Activated CD4-positive, alpha-beta memory T cell treated with anti-CD3 and anti-CD28 coated beads, Interleukin-2, amount 10 ng/mL, durations not matched to agents 7 days and 5 days (primary cell): Measurements from ENCODE around the gene GNAQ. TPM values are rescaled to one million over a fixed set of nuclear protein-coding genes. Genes with fewer than 3 reads are reported as not detected.

Experiments used
- CTCF ChIA-PET: fragments of 350-600 bp; sonication (Branson Sonifier 250); formaldehyde crosslinking; loops from one replicate; lab custom pipeline; 2021; ENCODE audit warnings: antibody characterized with exemption, inconsistent platforms; lab: Charles Lee
- POLR2A ChIA-PET: fragments of 350-600 bp; sonication (Branson Sonifier 250); formaldehyde crosslinking; loops from one replicate; lab custom pipeline; 2021; ENCODE audit warnings: antibody characterized with exemption; lab: Charles Lee
- DNase-seq: peaks from one replicate; pipeline ENCODE4 v3.0.0-alpha.2; 2020
- H3K27ac Mint-ChIP-seq: one replicate; pipeline ENCODE4 v1.8.0; 2021; ENCODE audit warnings: mild to moderate bottlenecking, mixed read lengths
- H3K27me3 Mint-ChIP-seq: one replicate; pipeline ENCODE4 v1.8.0; 2021; ENCODE audit warnings: mixed read lengths
- H3K36me3 Mint-ChIP-seq: one replicate; pipeline ENCODE4 v1.8.0; 2021; ENCODE audit warnings: low read depth, mixed read lengths
- H3K4me1 Mint-ChIP-seq: one replicate; pipeline ENCODE4 v1.8.0; 2021; ENCODE audit warnings: mixed read lengths
- H3K4me3 Mint-ChIP-seq: one replicate; pipeline ENCODE4 v1.8.0; 2021; ENCODE audit warnings: mild to moderate bottlenecking, mixed read lengths
- H3K9me3 Mint-ChIP-seq: one replicate; pipeline ENCODE4 v1.8.0; 2021; ENCODE audit warnings: mixed read lengths
- total RNA-seq, 2 experiments: library from RNA; stranded (reverse); gene quantifications; one replicate each; pipeline ENCODE4 v1.2.3, GENCODE V29; 2021

The GNAQ gene
- total RNA-seq, 2 experiments from 2014 or later = 28.0 to 28.8 TPM

GRCh38 chr9:77831781-77832180 lies 199.8 kb downstream of the GNAQ start:
- ChIA-PET POLR2A (no interaction called here), CTCF (interaction anchor here (0.6 kb wide), 1 partner anchor 602 kb away, joined by 6 read pairs; no protein-coding TSS in a partner anchor)
- Mint-ChIP-seq H3K4me3 (no peak overlapping the region), H3K9me3 (no peaks in the 10 kb centered on the region), H3K4me1 (peaks cover 15% of the 10 kb centered on the region), H3K36me3 (no peaks in the 10 kb centered on the region), H3K27me3 (no peaks in the 10 kb centered on the region), H3K27ac (no peak overlapping the region)
- no peak for DNase-seq

DNA sequence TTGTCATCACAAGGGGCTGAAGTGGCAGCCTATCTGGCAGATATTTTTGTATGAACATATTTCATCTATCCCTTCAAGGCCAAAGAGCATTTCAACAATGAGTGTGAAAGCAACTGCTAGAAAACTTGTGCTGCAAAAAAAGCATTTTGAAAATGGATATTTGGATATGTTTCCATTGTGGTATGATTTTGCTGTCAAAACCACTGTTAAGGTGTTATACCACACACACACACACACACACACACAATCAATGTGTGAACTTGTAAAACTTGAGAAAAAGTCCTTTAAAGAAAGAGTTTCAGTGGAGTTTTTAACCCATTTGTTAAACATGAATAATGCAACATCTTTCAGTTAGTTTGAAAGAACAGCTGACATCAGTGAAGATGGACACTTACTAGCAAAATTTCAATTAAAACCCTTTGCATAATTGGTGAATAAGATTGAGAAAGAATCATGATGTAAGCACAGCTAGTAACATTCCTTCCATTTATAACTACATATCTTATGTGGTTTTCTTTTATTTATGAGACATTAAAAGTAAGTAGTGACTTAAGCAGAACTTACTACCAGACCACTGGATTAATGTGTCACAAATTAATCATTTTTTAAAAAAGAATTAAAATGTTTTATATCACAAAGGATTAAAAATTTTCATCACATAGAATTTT lies 200.9 kb downstream of the GNAQ start:
- ChIA-PET POLR2A (no interaction called here), CTCF (no interaction called here)
- H3K4me3 Mint-ChIP-seq = no peak overlapping the region

DNA sequence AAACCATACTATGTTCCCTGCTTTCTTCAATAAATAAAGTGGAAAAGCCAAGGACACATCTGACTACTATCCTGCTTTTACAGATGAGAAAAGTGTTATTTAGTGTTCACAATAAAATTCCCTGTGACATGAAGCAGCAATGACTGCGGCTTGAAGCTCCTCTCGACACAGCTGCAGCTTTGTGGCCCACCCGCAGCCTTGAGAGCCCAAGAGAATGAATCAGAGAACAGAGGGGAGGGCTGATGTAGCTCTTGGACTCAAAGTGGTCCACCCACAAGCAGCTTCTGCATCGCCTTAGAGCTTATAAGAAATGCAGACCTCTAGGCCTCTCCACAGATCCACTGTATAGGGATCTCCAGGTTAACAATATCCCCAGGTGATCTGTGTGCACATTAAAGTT lies 202.2 kb downstream of the GNAQ start:
- Mint-ChIP-seq H3K27me3 (no peaks in the 10 kb centered on the region), H3K27ac (no peak overlapping the region), H3K36me3 (no peaks in the 10 kb centered on the region), H3K4me3 (no peak overlapping the region), H3K4me1 (peaks cover 15% of the 10 kb centered on the region), H3K9me3 (no peaks in the 10 kb centered on the region)
- POLR2A ChIA-PET = no interaction called here
- no peak for DNase-seq
- CTCF ChIA-PET = interaction anchor here (1.8 kb wide), 1 partner anchor 12 kb away, joined by 7 read pairs; no protein-coding TSS in a partner anchor

More for the DNA sequence above, 200.9 kb downstream of the GNAQ start:
- Mint-ChIP-seq H3K4me1 (peaks cover 15% of the 10 kb centered on the region), H3K27me3 (no peaks in the 10 kb centered on the region), H3K36me3 (no peaks in the 10 kb centered on the region), H3K9me3 (no peaks in the 10 kb centered on the region), H3K27ac (no peak overlapping the region)
- DNase-seq = no peak

DNA sequence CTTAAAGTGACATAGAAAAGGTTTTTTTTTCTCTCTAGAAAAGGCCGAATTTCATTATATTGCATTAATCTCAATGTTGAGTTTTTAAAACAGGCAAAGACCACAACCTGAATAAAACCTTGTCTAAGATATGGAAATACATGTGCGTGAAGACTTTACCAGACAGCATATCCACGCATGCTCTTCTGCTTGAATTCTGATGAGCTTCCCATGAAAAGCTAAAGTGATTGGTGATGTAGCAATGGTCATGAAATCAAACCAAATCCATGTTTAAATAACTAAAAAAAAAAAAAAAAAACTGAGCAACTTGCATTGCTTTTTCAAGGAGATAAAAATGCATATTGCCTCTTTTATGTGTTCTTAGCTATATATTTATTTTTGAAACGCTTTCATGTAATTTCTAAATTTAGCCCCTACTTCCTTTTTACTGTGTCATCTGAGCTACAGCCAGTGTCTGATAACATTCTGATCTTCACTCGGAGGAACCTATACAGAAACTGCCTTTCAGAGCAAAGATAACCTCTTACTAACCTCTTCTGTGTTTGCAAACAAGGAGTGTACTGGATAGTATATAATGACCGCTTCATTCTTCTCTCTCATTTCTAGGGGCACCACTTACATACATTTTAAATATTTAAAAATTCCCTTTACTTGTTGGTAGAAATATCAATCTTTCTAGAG lies 204.4 kb downstream of the GNAQ start:
- Mint-ChIP-seq H3K4me3 (no peak overlapping the region), H3K27ac (peak overlapping the region; percentile 12), H3K36me3 (peaks cover 3% of the 10 kb centered on the region), H3K9me3 (no peaks in the 10 kb centered on the region), H3K4me1 (peaks cover 17% of the 10 kb centered on the region), H3K27me3 (no peaks in the 10 kb centered on the region)
- CTCF ChIA-PET = interaction anchor here (0.7 kb wide), 1 partner anchor 14 kb away, joined by 3 read pairs; no protein-coding TSS in a partner anchor
- POLR2A ChIA-PET = interaction anchor here (0.6 kb wide), 1 partner anchor 20 kb away, joined by 3 read pairs; no protein-coding TSS in a partner anchor
- no peak for DNase-seq

DNA sequence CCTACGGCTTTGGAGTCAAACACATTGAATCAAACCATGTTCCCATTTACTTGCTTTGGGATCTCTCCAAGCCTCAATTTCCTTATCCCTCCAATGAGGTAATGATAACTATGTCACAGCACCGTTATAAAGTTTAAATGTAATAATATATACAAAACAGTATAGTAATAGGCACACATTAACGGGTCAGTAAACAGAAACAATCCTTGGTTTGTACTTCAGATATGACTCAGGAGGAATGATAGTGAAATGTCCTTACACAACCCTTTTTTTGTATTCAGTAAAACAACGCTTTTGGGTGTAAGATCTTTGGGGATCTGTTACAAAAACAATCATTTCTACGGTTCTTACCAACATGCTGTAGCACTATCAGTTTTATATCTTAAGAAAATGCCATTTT lies 205.0 kb downstream of the GNAQ start:
- Mint-ChIP-seq H3K4me1 (peaks cover 17% of the 10 kb centered on the region), H3K4me3 (no peak overlapping the region), H3K27me3 (no peaks in the 10 kb centered on the region), H3K9me3 (no peaks in the 10 kb centered on the region), H3K27ac (no peak overlapping the region), H3K36me3 (peaks cover 3% of the 10 kb centered on the region)
- POLR2A ChIA-PET = no interaction called here
- CTCF ChIA-PET = interaction anchor here (0.7 kb wide), 1 partner anchor 14 kb away, joined by 3 read pairs; no protein-coding TSS in a partner anchor
- DNase-seq = no peak

DNA sequence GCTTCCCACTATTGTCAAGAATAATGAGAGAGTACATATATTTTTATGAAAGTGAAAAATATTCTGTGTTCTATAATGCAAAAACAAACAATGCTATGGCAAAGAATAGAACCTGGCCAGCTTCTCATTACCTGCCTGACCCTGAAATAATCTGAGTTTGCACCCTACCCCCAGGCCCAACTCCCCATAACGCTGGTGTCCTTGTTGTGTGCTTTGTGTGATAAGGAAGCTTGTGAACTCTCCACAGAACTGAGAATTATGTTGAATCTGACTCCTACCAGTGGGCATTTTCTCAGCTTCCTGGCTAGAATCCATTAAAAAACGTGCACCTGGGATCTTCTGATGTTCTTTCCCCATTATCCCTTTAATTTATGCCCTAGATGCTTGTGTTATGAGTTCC lies 205.5 kb downstream of the GNAQ start:
- POLR2A ChIA-PET = no interaction called here
- CTCF ChIA-PET = no interaction called here
- Mint-ChIP-seq H3K27me3 (no peaks in the 10 kb centered on the region), H3K9me3 (no peaks in the 10 kb centered on the region), H3K27ac (no peak overlapping the region), H3K4me3 (no peak overlapping the region), H3K4me1 (peaks cover 19% of the 10 kb centered on the region), H3K36me3 (peaks cover 3% of the 10 kb centered on the region)
- DNase-seq = no peak

DNA sequence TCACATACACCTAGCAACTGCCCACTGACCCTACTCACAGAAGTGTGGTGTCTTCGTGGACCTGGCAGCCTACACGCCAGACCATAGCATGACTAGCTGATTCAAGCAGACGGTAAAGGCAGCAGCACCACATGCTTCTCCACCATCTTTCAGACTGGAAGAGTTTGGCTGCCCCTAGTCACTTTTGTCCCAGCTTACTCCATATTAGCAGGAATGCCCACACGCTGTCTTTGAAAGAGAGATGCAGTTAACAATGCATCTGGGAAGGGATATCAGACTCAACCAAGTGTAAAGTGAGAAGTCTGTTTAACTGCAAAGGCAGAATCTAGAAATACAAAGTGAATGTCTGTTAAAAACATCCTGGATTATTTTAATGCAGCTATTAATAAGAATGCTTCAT lies 206.2 kb downstream of the GNAQ start:
- ChIA-PET CTCF (no interaction called here), POLR2A (no interaction called here)
- no peak overlapping the region for H3K27ac Mint-ChIP-seq
- no peaks in the 10 kb centered on the region for H3K9me3 Mint-ChIP-seq
- no peak overlapping the region for H3K4me3 Mint-ChIP-seq
- no peak for DNase-seq
- no peaks in the 10 kb centered on the region for H3K27me3 Mint-ChIP-seq
- peaks cover 3% of the 10 kb centered on the region for H3K36me3 Mint-ChIP-seq
- peaks cover 20% of the 10 kb centered on the region for H3K4me1 Mint-ChIP-seq

DNA sequence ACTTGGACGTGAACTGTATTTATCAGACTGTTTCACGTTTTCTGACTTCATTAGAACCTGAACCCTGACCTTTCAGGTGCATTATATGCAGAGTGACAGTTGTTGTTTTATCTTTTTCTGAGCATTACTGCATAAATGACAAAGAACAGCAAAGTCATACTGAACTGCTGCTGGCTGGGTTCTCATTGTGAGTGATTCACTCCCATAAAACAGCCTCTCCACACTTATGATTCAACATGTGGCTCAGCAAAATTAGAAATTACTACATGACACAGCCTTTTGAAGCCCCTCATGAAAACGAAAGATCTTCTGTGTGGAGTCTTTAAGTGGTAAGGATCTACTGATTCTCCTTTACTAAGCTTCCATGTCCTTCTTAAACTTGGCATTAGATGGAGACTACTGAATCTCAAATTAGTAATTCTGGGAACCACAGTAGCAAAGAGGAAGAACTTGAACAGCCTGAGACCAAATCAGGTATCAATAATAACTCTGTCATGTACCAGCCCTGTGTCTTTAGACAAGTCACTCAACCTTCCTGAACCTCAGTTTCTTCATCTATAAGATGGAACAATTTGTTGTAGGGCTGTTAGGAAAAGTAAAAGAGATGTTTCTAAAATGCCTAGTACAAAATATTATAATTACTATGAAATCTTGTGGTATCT lies 211.2 kb downstream of the GNAQ start:
- Mint-ChIP-seq H3K27ac (no peak overlapping the region), H3K9me3 (no peaks in the 10 kb centered on the region), H3K4me1 (peaks cover 28% of the 10 kb centered on the region), H3K4me3 (no peak overlapping the region), H3K27me3 (no peaks in the 10 kb centered on the region), H3K36me3 (peaks cover 3% of the 10 kb centered on the region)
- ChIA-PET CTCF (interaction anchor here (0.7 kb wide), 1 partner anchor 380 kb away, joined by 3 read pairs; no protein-coding TSS in a partner anchor), POLR2A (interaction anchor here (1.7 kb wide), 1 partner anchor 12 kb away, joined by 9 read pairs; no protein-coding TSS in a partner anchor)
- no peak for DNase-seq

GRCh38 chr9:77819657-77820056 lies 212.0 kb downstream of the GNAQ start:
- Mint-ChIP-seq H3K4me1 (peaks cover 28% of the 10 kb centered on the region), H3K27me3 (no peaks in the 10 kb centered on the region), H3K4me3 (no peak overlapping the region), H3K9me3 (no peaks in the 10 kb centered on the region), H3K36me3 (peaks cover 6% of the 10 kb centered on the region), H3K27ac (no peak overlapping the region)
- DNase-seq = no peak
- ChIA-PET CTCF (interaction anchor here (0.6 to 1.3 kb wide), 4 partner anchors 19 to 380 kb away, joined by 3 to 6 read pairs (median 4); no protein-coding TSS in a partner anchor), POLR2A (interaction anchor here (1.7 kb wide), 1 partner anchor 11 kb away, joined by 9 read pairs; no protein-coding TSS in a partner anchor)

DNA sequence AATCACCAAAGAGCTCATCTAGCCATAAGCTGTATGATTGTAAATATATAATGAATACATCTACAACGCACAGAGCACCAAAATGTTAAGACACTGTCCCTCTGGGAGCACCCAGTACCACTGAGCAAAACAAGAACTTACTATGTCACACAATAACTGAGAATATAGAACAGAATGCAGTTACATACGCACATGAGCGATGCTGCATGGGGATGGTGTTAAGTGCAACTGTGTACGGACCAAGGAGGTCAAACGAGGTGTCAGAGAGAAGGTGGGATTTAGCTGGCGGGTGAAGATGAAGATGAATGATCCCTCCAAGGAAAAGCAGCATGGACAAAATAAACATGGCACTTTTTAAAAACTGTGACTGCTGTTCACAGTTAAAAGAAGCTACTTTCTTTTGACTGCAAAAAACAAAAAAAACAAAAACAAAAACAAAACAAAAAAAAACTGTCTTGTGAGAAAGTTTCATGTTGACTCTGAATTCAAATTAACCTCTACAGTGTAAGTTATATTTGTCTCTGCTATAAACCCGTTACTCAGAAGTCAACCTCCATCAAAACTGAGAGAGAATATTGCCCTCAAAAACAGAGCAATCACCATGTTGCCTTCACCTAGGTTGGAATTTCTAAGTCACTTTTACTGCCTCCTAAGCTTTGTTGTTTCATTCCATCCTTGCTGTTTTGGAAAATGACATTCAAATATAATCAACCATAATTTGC lies 213.9 kb downstream of the GNAQ start:
- H3K9me3 Mint-ChIP-seq = no peaks in the 10 kb centered on the region
- DNase-seq = no peak
- POLR2A ChIA-PET = interaction anchor here (1.2 kb wide), 1 partner anchor 9 kb away, joined by 3 read pairs; no protein-coding TSS in a partner anchor
- H3K27me3 Mint-ChIP-seq = no peaks in the 10 kb centered on the region
- H3K36me3 Mint-ChIP-seq = peaks cover 13% of the 10 kb centered on the region
- CTCF ChIA-PET = interaction anchor here (0.7 kb wide), 2 partner anchors 217 to 479 kb away, joined by 3 read pairs; no protein-coding TSS in a partner anchor
- H3K4me3 Mint-ChIP-seq = no peak overlapping the region
- no peak overlapping the region for H3K27ac Mint-ChIP-seq
- peaks cover 28% of the 10 kb centered on the region for H3K4me1 Mint-ChIP-seq

DNA sequence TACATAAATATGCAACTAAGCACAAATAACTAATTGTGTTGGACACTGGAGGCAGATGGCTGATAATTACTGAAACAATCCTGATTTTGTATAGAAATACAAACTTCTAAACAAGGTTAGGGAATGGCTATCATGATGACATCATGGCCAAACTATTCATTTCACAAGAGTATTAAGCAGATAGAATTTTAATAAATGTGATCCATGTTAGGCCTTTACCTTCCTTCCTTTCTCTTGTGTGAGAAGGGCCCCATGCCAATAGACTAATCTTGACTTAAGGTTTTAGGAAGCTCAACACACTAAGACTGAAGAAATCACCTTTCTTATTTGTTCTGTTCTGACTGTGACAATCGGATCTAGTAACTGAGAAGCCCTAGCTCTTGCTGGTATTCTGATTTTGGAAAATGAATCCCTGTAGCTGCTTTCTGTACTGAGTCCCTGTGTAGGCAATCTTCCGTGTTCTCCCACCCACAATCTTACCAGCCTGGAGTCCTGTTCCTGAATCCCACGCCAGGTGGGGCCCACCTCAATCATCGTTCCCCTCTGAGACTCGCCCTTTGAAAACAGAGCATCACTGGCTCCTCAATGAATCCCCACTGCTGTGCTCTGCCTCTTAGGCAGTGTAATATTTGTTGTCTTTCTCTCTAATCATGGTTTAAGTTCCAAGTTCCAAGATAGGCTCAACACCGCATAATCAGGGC lies 214.8 kb downstream of the GNAQ start:
- Mint-ChIP-seq H3K36me3 (peaks cover 19% of the 10 kb centered on the region), H3K27ac (no peak overlapping the region), H3K4me3 (no peak overlapping the region), H3K4me1 (peaks cover 26% of the 10 kb centered on the region), H3K27me3 (no peaks in the 10 kb centered on the region), H3K9me3 (no peaks in the 10 kb centered on the region)
- POLR2A ChIA-PET = no interaction called here
- DNase-seq = no peak
- CTCF ChIA-PET = no interaction called here

- Mint-ChIP-seq H3K4me1 (peaks cover 20% of the 10 kb centered on the region), H3K27me3 (no peaks in the 10 kb centered on the region), H3K9me3 (no peaks in the 10 kb centered on the region), H3K36me3 (peaks cover 26% of the 10 kb centered on the region), H3K27ac (no peak overlapping the region), H3K4me3 (no peak overlapping the region)
- CTCF ChIA-PET = no interaction called here
- no peak for DNase-seq
- POLR2A ChIA-PET = no interaction called here
These were observed 216.4 kb downstream of the GNAQ start for GRCh38 chr9:77815260-77815659.
